Mucosa of descending colon (tissue), 3 donors: ENCODE data around the gene CDON. TPM values are rescaled to one million over a fixed set of nuclear protein-coding genes. Genes with fewer than 3 reads are reported as not detected.

Experiments
- ATAC-seq: fragments of 200-7000 bp; cut with Tn5 transposase; one replicate; pipeline ENCODE4 v1.9.1; 2020; ENCODE audit warnings: mild to moderate bottlenecking, moderate library complexity
- DNase-seq, 3 donors: peaks; one replicate each; pipeline ENCODE4 v3.0.0-alpha.2; 2020
- H3K36me3 ChIP-seq: fragments of 200-600 bp; one replicate; pipeline ENCODE4 v1.8.0; 2021; ENCODE audit warnings: low read depth, mild to moderate bottlenecking
- H3K4me1 ChIP-seq: fragments of 200-600 bp; one replicate; pipeline ENCODE4 v1.8.0; 2021; ENCODE audit warnings: low read depth, mild to moderate bottlenecking
- H3K4me3 ChIP-seq: fragments of 200-600 bp; one replicate; pipeline ENCODE4 v1.8.0; 2021; ENCODE audit warnings: mild to moderate bottlenecking
- H3K9me3 ChIP-seq: fragments of 200-600 bp; one replicate; pipeline ENCODE4 v1.8.0; 2021; ENCODE audit warnings: mild to moderate bottlenecking
- intact Hi-C, 2 donors: fragments of 100-400 bp; cut with DNase I in 1 of 2; cut with micrococcal nuclease in 1 of 2; formaldehyde crosslinking; loops; one replicate each; pipeline versions ENCODE4 v1.11.0 to v1.11.1; 2022; cut with DNase I, micrococcal nuclease
- total RNA-seq, 3 donors: library from RNA; stranded (reverse); fragmentation: NEBNext Ultra II Directional in 2 of 3; extraction: Animal tissue kit (Norgen Biotek cat#: 25700) in 2 of 3; gene quantifications; one replicate each; pipeline versions ENCODE4 v1.2.1 to v1.2.4, GENCODE V29; 2021 to 2023
- TF ChIP-seq, protein P1 (sequence below): fragments of 200-600 bp; IDR thresholded peaks from one replicate; pipeline ENCODE4 v1.8.0; 2022; ENCODE audit warnings: antibody characterized with exemption, mild to moderate bottlenecking
- donor health status: DM: no; HTN: no; CAD: no; lungs with moderate emphysema.
- donor health status: DM: no; HTN: no; CAD: no.
- donor health status: DM: no; HTN: yes; CAD: no.

CDON gene
- total RNA-seq, 3 donors from 2014 or later: 3.8 to 91.6 (median 6.6) TPM

DNA sequence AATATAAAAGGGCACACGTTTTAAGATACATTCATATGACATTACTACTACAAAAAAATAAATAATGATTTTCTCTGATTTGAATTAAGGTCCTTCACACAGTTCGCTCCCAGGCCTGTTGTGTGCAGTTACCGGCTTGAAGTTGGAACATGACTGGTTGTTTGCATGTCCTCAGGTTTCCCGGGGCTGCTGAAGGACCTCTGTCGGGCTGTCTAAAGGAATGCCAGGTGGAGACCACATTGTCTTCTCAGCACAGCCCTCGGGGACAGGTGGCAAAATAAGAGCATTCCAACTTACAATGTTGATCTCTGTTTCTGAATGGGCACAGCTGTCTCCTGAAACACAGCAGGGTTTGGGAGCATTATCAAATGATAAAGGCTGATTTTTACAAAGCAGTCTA is 101.9 kb downstream of the CDON start:
- DNase-seq (no peak), ATAC-seq (no peak)
- intact Hi-C loops: no loop called here
- H3K4me1 ChIP-seq: no peaks in the 10 kb centered on the region
- TF ChIP-seq, protein P1, sequence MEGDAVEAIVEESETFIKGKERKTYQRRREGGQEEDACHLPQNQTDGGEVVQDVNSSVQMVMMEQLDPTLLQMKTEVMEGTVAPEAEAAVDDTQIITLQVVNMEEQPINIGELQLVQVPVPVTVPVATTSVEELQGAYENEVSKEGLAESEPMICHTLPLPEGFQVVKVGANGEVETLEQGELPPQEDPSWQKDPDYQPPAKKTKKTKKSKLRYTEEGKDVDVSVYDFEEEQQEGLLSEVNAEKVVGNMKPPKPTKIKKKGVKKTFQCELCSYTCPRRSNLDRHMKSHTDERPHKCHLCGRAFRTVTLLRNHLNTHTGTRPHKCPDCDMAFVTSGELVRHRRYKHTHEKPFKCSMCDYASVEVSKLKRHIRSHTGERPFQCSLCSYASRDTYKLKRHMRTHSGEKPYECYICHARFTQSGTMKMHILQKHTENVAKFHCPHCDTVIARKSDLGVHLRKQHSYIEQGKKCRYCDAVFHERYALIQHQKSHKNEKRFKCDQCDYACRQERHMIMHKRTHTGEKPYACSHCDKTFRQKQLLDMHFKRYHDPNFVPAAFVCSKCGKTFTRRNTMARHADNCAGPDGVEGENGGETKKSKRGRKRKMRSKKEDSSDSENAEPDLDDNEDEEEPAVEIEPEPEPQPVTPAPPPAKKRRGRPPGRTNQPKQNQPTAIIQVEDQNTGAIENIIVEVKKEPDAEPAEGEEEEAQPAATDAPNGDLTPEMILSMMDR: no peak
- H3K9me3 ChIP-seq: peaks cover 4% of the 10 kb centered on the region
- H3K36me3 ChIP-seq: no peaks in the 10 kb centered on the region
- H3K4me3 ChIP-seq: no peak overlapping the region

DNA sequence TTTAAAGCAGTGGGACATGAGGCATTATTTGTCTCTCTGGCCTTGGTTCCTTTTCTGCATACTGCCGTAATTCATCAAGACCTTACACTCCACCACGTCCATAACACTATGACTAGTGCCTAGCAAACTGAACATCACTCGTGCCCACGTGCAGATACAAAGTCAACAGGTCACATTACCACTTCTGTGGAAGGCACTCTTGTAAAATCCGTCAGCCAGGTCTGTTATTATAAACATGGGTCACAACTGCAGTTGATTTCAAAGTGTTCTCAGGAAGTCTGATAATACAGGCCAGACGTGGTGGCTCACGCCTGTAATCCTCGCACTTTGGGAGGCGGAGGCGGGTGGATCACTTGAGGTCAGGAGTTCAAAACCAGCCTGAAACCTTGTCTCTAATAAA is 102.7 kb downstream of the CDON start:
- no peaks in the 10 kb centered on the region for H3K36me3 ChIP-seq
- TF ChIP-seq, protein P1: no peak
- no peak for ATAC-seq
- H3K4me1 ChIP-seq: no peaks in the 10 kb centered on the region
- H3K9me3 ChIP-seq: peaks cover 4% of the 10 kb centered on the region
- DNase-seq: no peak
- intact Hi-C loops: no loop called here
- no peak overlapping the region for H3K4me3 ChIP-seq

DNA sequence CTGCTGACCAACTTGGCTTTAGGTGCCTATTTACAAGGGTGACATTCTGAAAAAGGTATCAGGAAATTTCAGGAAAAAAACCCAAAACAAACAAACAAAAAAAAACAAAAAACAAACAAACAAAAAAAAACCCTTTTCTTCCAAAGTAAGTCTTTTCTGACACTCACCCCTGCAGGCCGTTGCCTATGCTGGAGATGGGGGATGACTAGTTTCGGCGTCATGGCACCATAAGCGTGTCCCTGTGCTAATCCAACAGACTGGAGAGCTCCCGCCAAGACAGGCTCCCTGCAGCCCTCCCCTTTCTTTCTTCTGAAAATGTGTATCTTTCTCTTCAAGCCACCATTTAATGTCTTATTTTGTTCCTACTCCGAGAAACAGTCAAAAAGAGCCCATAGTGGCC is 103.2 kb downstream of the CDON start:
- no peak for DNase-seq
- H3K36me3 ChIP-seq: no peaks in the 10 kb centered on the region
- ATAC-seq: no peak
- H3K4me3 ChIP-seq: no peak overlapping the region
- intact Hi-C loops: no loop called here
- no peaks in the 10 kb centered on the region for H3K4me1 ChIP-seq
- TF ChIP-seq, protein P1: no peak
- H3K9me3 ChIP-seq: peaks cover 4% of the 10 kb centered on the region

DNA sequence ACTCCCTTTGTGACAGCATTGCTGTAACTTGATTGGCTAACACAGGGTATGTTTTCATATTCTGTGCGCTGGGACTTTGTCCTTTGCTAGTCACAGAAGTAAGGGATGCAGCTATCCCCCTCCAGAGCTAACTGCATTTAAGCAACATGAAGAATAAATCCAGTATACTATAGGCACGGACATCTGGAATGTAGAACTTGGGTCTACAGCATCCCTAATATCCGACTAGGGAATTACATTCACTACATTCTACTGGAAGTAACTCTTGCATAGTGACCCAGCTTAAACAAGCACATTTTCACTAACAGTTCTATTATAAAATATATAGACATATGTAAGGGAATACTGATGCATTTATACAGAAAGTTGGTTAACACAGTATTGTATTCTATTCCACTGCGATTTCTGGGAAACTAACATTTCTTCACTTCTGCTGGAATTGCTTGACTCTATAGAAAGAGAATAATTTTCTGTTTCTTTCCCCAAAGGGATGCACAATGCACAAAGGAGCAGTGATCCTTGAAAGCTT is 103.7 kb downstream of the CDON start:
- Histone ChIP-seq H3K36me3 (no peaks in the 10 kb centered on the region), H3K9me3 (peaks cover 4% of the 10 kb centered on the region), H3K4me3 (no peak overlapping the region), H3K4me1 (no peaks in the 10 kb centered on the region)
- intact Hi-C loops: no loop called here
- TF ChIP-seq, protein P1: no peak
- ATAC-seq (no peak), DNase-seq (no peak)

DNA sequence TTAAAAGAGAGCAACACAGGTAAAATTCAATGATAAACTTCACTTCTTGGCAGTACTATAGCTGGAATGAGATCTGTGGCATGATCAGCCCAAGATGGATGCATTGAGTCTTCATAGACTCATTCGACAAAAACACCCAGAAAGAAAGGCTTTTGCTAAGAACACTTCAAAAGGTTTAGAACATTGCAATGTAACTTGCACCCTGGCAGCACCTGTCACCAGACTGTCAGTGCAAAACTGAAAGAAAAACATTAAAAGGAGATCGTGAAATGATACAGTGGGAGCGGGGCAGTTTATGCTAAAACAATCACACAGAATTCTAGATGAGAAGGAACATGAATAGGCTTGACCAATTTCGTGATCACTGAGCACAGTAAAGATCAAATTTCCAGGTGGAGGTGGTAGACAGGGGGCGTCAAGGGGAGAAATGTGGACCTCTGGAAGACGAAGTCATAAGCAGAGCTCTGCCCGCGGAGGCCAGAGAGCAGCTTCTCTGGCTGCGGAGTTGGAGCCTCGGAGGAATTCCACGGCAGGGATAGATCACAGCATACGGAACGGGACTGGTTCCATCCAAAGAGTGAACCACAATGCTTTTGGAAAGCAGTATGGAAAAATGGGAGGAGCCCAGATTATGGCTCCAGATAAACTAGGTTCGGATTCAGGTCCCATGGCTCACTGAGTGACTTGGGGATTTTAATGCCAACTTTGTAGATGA is 104.9 kb downstream of the CDON start:
- no peaks in the 10 kb centered on the region for H3K4me1 ChIP-seq
- DNase-seq (no peak), ATAC-seq (no peak)
- no peaks in the 10 kb centered on the region for H3K36me3 ChIP-seq
- TF ChIP-seq, protein P1: no peak
- H3K4me3 ChIP-seq: no peak overlapping the region
- intact Hi-C loops: no loop called here
- peaks cover 4% of the 10 kb centered on the region for H3K9me3 ChIP-seq
